Stimulated activated naive CD4-positive, alpha-beta T cell (primary cell): ENCODE data around the gene LRFN4.

ENCODE experiments used
- DNase-seq, 6 experiments: peaks; one replicate each; lab custom pipeline; 2025; lab: John Stamatoyannopoulos, UW

Gene LRFN4

GRCh38 chr11:66889960-66890359 is 33.1 kb downstream of the LRFN4 start:
- no peak for DNase-seq

- no peak for DNase-seq
Measured at GRCh38 chr11:66891851-66892660, 35.2 kb downstream of the LRFN4 start.

GRCh38 chr11:66892911-66893310 is 36.0 kb downstream of the LRFN4 start:
- DNase-seq: no peak

- no peak for DNase-seq
Measured at GRCh38 chr11:66894141-66894540, 37.3 kb downstream of the LRFN4 start.

GRCh38 chr11:66901964-66902390 is 45.1 kb downstream of the LRFN4 start:
- DNase-seq: no peak

GRCh38 chr11:66902486-66903177 is 45.8 kb downstream of the LRFN4 start:
- no peak for DNase-seq

- DNase-seq: no peak
Measured at GRCh38 chr11:66904055-66904454, 47.2 kb downstream of the LRFN4 start.

GRCh38 chr11:66904561-66904960 is 47.7 kb downstream of the LRFN4 start:
- DNase-seq: no peak

- DNase-seq: no peak
Measured at GRCh38 chr11:66904981-66905521, 48.2 kb downstream of the LRFN4 start.

- DNase-seq: no peak
Measured at GRCh38 chr11:66905631-66906030, 48.8 kb downstream of the LRFN4 start.

GRCh38 chr11:66906061-66906733 is 49.3 kb downstream of the LRFN4 start:
- DNase-seq: no peak

GRCh38 chr11:66907751-66908630 is 51.1 kb downstream of the LRFN4 start:
- DNase-seq: no peak

- no peak for DNase-seq
Measured at GRCh38 chr11:66909181-66909580, 52.3 kb downstream of the LRFN4 start.

GRCh38 chr11:66910016-66910415 is 53.2 kb downstream of the LRFN4 start:
- DNase-seq: no peak
